Fibroblast of the conjunctiva (primary cell): ENCODE measurements around the gene IVL.

Source experiments
- DNase-seq: peaks from one replicate; pipeline ENCODE4 v3.0.0-alpha.2; 2010; ENCODE audit warnings: low read depth

The IVL gene

DNA sequence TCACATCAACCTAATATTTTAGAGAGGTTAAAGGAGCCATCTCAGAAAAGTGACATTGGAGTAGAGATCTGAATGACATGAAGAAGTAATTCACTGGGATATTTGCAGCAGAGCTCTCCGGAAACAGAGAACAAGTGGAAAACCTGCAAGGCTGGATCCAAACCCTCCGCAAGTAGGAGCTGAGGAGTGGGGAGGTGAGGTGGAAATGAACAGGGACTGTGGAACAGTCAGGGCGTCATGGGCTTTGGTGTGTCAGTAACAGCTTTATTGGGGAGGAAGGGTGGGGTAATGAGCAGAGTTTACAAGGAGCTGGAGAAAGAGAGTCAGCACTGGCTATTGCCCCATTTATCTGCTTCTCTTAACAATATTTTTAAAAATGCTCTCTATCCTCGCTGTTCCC is 9.3 kb upstream of the IVL start:
- DNase-seq, result no peak

DNA sequence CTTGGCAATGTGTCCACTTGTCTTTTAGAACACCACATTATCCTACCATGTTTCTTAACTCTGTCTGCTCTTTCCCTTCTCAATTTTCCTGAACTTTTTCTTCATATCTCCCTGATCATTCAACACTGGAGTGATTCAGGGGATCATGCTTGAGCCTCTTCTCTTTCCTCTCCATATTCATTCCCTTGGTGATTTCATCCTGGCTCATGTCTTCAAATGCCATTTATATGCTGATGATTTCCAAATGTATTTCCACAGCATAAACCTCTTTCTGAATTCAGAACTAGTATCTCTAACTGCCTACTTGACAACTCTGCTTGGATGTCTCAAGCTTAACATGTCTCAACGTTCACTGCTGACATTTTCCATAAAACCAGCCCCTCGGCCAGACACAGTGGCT is 8.5 kb upstream of the IVL start:
- DNase-seq, result no peak

DNA sequence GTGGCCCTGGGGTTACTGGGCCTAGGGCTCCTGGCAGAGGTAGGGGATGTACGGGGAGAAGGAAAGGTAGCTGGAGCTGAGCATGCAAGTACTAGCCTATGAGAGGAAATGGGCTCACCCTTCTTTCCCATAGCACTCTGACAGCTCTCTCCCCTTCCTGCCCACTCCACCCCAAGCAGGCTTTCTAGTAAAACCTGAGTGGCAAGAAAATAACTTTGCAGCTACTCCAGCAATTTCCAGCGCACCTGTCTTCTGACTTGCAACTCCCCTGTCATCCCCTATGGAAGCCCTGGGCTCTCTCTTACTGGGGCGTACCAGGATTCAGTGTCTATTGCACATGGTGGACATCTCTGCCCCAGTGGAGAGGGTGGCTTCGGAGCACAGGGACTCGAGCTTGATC is 6.7 kb upstream of the IVL start:
- no peak for DNase-seq

DNA sequence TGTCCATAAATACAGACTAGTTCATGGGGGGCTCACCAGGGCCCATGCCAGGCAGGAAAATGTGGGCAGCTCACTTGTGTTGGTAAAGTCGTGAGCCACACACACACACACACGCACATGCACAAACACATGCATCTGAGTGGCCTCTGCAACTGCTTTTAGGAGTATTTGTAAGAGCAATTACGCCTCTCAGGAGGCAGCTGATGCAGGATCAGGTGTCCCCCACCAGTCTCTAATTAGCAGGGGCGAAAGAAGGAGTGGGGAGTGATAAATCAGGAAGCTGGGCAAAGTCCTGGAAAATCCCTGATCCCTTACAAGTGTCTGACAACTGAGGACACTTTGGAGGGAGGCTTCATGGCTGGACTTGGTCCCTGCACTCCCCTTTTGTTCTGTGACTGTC is 5.7 kb upstream of the IVL start:
- no peak for DNase-seq

DNA sequence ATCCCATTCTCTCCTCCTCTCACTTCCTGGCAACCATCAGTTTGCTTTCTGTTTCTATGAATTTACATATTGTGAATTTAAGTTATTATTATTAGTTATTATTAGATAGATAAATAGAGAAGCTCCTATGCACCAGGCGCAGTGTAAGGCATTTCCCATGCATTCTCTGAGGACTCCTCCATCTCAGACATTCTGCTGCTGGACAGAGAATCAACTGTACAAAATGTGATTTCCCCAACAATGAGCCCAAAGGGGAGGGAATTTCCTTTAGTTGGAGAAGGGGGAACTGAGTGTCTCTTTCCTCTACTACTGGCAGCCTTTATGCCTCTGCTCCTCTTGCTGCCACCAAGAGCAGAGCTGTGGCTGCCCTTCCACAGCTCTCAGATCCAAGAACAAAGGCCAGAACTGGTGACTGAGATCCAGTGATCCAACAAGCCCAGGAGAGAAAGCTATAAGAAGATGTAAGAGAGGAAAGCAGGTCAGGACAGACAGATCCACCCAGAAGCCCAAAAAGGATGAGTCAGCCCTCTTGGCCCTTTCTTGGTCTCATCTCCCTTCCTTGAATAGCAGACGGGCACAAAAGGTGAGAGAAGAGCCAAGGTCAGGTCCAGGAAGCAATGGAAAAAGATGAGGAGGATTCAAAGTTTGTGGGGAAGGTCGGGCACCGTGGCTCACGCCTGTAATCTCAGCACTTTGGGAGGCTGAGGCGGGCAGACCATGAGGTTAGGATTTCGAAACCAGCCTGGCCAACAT is 3.5 kb upstream of the IVL start:
- DNase-seq, result no peak

DNA sequence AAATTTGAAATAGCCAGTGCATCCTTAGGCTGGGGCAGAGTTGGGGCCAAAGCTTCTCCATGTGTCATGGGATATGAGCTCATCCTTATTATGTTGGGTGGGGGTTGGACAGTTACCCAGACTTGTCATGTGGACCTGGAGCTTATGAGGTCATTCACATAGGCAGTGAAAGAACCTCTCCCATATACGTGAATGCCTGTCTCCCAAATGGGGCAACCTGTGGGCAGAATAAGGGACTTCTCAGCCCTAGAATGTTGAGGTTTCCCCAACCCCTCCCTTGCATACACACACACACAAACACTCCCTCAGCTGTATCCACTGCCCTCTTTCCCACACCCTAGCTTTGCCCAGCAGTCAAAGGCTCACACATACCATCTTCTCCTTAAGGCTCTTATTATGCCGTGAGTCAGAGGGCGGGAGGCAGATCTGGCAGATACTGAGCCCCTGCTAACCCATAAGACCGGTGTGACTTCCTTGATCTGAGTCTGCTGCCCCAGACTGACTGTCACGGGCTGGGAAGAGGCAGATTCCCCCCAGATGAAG is 2.3 kb upstream of the IVL start:
- DNase-seq, result no peak

DNA sequence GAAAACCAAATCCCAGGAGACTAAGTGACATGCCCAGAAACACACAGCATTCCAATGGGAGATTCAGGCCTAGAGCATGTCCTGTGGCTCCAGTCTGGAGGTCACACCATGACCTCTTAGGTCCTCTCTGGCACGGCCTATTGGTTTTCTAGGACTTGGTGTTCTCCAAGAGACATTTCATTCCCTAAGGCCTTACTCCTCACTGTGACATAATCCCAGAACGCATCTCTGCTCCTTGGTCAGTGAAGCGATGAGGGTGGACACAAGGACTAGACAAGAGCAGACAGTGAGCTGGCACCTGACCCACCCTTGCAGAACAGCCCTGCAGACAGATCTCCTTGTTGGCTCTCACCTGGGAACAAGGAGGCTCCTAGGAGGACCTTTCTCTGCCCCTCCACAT is 860 bp downstream of the IVL start:
- no peak for DNase-seq

DNA sequence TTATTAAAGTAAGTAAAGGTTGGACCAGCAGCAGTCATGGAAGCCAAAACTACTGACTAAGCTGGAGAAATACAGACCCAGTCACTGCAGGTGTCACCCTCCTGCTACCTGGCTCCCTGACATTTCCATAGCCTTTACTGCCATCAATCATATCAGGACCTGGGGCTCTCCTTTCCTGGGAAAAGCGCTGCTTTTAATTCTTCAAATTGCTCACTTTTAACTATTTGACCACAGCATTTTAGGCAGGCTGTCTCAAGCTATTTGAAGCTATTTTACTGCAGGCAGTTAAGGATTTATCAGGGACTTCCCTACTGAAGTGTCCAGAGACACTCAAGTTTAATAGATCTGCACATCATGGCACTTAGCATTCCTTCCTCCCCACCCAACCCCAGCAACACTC is 4.1 kb downstream of the IVL start:
- no peak for DNase-seq

DNA sequence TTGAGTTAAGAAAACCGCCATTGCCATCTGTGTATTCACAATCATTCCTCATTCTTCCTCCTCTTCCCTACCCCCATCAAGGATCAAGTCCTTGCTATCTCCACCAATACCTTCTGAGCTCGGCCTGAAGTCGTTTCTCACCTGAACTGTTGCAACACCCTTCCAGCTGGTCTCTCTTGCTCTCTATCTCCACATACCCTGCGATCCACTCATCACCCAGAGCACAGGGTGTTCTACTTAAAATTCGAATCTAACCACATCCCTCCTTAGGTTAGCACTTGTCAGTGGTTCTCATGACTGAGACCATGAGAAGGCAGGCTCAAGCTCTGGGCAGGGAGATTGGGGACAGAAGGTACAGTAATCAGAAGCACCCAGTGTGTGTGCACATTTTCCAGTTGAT is 4.6 kb downstream of the IVL start:
- DNase-seq, result no peak

DNA sequence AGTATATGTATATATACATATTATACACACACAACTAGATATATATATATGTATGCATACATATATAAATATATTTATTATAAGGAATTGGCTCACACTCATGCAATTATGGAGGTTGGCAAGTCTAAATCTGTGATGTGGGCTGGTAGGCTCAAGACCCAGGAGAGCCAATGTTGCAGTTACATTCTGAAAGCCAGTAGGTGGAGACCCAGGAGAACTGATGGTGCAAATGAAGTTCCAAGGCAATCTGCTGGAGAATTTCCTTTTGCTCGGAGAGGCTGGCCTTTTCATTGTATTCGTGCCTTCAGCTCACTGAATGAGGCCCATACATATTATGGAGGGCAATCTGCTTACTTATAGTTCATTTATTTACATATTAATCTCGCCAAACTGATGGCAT is 9.4 kb downstream of the IVL start:
- no peak for DNase-seq

DNA sequence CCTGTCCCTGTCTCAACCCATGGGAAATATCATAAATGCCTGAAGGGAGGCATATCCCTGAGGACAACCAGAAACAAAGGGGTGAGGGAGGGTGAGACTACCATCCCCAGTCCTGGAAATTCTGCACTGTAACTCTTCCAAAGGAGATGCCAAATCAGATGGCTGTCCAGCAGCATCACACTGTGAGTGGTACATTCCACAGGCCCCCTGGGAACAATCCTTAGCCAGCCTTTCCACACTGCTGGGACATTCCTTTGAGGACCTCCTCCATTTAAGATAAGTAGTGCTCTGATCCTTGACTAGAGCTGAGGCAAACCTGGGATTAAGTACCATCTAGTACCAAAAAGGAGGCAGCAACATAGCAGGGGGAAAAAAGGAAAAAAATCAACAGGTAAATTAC is 10.7 kb downstream of the IVL start:
- no peak for DNase-seq

DNA sequence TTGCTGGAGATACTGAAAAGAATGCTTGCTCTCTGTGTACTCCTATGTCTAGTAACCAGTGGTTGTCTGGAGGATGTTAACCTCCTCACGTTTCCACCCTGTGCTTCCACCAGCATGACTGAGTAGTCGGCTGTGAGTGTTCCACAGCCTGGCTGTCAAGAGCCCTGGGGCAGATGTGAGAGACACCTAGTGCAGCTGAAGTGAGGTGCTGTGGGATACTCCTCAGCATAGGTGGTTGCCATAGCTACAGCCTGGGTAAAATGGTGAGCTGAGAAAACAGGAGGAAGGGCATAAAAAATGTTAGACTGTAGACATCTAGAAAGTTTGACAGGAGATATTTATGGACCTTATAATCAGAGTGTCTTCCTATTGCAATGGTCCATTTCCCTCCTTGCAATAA is 15.8 kb downstream of the IVL start:
- DNase-seq, result no peak

DNA sequence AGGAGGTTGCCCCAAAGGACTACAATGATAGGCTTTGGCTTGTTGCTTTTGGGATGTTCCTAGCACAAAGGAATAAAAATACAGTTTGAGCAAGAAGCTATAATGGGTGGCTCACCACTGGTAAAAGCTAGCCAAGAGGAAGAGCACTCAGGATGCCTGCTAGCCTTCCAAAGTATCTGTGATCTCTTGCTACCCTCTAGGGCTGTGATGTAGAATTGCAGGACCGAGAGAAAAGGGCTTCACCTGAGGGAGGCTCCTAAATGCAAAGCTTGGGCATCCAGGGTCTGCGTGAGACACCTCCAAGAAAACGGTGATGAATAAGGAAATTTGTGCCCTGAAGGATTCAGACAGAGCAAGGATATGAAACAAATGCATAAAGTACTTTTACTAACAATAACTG is 17.7 kb downstream of the IVL start:
- peak; percentile 10 for DNase-seq

DNA sequence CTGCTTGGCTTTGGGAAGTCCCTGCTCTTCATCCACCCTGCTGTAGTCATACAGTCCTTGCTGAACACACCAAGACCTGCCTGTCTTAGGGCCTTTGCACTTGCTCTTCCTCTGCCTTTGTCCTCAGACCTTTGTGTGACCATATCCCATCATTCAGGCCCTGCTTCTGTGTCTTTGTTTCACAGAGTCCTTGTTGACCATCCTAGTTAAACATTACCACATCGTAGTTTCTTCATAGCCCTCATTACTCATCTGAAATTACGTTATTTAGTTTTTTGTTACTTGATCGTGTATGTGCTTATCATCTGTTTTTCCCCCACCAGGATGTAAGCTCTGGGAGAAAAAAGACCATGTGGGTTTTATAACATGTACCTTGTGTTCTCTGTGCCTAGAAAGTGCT is 20.3 kb downstream of the IVL start:
- no peak for DNase-seq

DNA sequence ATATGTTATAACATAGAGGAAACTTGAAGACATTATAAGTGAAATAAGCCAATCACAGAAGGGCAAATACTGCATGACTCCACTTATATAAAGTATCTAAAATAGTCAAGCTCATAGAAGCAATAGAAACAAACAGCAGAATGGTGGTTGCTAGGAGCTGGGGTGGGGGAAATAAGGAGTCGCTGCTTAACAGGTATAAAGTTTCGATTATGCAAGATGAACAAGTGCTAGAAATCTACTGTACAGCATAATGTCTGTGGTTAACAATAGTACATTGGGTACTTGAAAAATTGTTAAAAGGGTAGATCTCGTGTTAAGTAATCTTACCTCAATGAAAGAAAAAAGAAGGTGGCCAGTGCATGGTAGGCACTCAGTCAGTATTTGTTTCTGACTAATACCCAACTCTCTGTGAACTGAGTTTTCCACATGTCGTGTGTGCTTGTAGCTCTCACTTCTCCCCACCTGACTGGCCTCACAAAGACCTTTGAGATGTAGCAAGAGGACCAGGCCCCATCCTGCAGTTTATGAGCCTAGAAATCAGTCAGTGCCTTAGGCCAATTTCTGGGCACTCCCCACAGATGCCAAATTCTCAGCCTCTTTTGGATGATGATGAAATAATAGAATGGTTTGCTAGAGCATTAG is 23.9 kb downstream of the IVL start:
- no peak for DNase-seq

DNA sequence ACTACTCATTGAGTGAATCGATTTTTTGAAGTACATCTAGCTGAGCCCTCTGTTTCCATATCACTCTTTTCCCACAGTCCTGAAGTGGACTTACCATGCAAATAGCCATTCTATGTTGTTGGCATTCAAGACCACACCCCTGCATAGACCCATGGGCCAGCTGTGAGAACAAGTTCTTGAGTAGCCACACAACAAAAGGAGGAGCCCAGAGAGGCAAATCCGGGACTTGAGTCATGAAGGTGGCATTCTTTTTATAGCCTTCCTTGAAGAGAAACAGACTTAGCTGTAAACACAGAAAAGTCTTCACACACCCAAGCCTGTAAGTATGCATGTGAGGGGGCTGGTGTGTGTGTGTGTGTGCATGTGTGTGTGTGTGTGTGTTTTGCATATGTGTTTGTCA is 24.9 kb downstream of the IVL start:
- DNase-seq, result no peak

DNA sequence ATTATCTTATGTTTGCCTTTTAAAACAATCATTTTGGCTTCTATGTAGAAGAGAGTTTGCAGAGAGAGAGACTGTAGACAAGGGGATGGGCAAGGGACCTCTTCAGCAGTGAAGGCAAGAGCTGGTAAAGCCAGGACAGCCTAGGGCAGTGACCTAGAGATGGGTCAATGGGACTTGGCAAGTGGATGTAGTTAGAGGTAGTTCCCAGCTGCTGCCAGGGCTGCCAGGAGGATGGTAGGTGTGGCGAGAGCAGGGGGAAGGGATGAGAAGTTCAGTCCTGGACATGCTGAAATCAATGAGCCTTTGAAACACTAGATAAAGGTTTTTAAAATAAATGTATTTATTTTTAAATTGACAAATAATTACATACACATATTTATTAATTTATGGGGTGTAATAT is 32.3 kb downstream of the IVL start:
- DNase-seq, result no peak

DNA sequence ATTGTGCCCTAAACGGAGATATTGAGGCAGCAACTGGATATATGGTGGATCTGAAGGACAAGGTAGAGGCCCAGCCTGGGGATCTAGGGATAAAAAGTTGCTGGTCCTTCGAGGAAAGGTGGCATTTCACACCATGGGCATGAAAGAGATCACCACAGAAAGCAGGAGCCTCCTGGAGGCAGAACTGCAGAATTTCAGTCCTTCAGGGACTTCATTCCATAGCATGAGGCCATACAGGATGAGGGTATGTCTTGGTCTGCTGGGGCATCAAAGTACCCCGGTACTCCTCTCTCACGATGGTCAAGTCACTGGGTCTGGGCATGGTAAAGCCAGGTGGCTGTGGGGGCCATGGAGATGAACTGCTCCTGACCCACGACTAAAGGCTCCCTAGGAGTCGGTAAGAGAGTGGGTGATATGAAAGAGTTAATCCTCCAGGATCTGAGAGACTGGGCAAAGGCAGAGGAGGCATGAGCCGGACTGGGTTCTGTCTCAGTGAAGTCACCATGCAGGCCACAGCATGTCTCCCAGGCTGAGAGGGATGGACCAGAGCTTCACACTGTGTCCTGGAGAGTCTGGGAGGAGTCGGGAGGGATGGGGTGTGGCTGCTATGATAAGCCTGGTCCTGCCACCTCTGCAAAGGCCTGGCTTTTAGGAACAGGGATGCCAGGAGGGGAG is 32.8 kb downstream of the IVL start:
- DNase-seq, result no peak

DNA sequence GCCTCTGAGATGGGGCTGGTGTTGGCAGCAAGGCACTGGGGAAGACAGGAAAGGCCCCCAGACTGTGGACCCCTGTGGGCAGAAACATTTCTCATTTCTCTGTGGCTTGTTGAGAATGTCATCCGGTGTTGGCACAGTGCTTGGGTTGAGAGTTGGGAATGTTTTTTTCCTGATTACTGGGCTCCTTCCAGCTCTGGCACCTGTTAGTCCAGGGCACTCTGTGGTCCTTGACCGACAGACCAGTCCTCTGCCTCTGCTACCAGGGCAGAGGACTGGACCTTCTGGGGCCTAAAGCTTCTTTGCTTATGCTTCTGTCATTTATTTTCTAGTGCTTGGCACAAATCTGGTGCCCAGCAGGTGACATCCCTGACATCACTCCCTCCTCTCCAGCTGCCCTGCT is 33.8 kb downstream of the IVL start:
- no peak for DNase-seq

DNA sequence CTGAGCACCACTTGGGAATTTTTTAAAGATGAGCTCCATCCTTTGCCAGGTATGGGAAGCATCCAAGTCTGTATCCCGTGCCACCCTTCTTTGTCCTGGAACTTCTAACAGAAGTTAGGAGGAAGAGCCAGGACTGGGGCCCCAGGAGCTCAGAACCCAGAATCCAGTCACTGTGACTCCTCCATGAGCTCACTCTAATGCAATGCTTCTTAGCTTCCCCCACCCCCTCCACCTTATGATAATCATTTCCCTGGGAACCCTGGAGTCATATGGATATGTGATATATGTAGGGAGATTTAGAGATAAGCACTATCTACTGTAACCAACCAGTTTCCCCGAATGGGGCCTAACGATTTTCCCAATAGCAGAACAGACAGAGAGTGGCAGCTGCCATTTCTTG is 37.9 kb downstream of the IVL start:
- DNase-seq, result no peak

DNA sequence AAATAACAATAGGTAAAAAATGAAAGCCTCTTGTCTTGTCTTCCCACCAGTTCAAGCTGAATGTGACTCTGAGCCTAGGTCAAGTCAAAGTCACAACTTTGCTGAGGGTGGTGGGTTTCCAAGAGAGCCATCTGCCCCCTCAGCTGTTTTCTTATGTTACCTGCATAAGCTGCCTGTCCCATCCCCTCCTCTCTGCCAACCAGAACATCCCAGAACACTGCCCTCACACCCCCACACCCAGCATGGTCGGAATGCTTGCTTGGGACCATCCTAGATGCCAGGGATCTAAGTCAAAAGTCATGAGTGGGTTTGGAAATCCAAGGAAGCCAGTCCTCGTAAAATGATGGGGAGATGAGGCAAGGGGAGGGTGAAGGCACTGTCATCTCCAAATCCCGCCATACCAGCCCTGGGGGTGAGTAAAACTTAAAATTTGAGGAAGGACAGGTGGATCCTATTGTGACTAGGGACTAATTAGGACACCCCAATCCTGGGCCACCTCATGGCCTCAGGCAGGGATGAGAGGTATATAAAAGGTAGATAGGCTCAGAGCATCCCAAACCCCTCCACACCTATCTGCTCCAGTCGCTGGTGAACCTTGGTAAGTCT is 38.4 kb downstream of the IVL start, which contains the start of gene SPRR5:
Gene SPRR5 (plus strand): TSS at position 556 of the 606 bp plus-strand sequence. CDS start 1,349 bp downstream, outside the sequence.
- DNase-seq, result no peak

DNA sequence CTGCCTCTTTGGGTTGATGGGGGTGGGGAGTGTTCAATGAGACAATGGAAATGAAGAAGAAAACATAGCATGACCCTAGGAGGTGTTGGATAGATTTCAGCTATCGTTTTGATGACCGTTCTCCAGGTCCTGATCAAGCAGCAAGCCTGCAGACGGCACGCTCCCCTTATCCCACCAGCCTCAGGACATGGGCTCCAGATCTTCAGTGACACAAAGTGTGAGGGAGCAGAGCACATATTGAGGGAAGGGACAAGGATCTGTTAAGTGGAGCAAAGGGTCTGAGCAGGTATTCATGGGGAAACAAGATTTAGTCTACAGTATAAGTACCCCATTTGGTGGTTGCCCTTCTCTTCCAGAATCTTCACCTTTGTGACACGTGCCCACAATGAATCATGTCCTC is 43.4 kb downstream of the IVL start:
- no peak for DNase-seq

DNA sequence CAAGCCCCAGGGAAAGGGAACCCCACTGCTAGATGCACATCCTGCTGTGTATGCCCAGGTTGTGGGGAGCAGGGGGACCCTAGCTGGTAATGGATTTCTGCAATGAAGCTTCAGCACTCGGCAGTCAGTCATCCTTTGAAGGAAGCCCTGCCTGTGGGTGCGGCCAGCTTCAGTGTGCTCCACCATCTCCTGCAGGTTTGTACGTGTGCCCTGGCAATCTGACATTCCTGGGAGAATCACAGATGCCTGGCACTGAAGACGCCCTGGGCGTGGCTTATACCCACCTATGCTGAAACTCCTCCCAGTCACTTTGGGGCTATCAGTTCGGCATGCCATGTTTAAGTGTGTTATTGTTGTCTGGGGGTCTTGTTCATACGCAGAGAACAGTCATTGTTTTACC is 45.4 kb downstream of the IVL start:
- DNase-seq, result no peak
